Stimulated activated CD8-positive, alpha-beta memory T cell treated with anti-CD3 and anti-CD28 coated beads, Interleukin-15, amount 100 ng/mL, for 4 hours (primary cell): ENCODE measurements around the gene CCDC71.

Source experiments
- DNase-seq, 2 donors: peaks; one replicate each; pipeline ENCODE4 v3.0.0-alpha.2; 2020; ENCODE audit warnings: low read depth in 2 of 2

CCDC71 gene

GRCh38 chr3:49131576-49131975, 34.6 kb downstream of the CCDC71 start:
- no peak for DNase-seq

GRCh38 chr3:49131040-49131439, 35.1 kb downstream of the CCDC71 start:
- DNase-seq, result no peak

DNA sequence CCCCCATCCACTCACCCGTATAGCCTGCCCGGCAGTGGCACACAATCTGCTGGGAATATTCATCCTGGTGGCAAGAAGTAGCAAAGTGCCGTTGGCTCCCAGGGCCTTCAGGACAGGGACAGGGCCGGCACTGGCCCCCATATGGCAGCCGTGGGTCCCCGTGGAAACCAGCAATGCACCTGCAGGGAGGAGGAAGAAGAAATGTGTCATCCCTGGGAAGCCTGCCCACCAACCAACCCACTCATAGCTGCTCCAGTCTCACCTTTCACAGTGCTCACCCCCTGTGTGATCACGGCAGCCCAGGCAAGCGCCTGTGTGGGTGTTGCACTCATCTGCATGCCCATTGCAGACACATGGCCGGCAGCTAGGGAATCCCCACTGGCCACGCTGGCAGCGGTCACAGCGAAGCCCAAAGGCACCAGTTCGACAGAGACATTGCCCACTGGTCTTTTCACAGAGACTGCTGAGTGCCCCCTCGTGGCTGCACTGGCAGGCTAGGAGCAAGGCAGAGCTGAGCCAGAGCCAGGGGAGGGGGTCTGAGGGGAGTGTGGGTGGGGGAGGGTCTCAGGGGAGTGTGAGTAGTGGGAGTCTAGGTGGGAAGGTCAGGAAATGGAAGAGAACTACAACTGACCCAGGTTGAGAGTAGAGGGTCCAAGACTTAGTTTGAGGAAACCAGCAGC, 41.0 kb downstream of the CCDC71 start:
- no peak for DNase-seq

DNA sequence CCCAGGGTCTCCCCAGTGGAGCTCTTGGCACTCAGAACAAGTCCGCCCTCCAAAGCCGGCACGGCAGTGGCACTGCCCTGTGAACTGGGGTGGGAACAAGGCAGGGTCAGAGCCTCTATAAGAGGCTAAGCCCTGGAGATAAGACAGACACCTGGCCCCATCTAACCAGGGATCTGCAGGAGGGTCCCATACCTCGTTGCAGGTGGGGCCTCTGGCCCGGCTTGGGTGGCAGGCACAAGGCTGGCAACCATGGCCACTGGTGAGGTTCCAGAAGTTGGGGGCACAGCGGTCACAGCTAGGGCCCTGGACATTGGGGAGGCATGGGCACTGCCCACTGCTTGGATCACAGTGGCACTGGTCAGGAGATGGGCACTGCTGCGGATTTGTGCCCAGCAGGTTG, 41.9 kb downstream of the CCDC71 start:
- no peak for DNase-seq

DNA sequence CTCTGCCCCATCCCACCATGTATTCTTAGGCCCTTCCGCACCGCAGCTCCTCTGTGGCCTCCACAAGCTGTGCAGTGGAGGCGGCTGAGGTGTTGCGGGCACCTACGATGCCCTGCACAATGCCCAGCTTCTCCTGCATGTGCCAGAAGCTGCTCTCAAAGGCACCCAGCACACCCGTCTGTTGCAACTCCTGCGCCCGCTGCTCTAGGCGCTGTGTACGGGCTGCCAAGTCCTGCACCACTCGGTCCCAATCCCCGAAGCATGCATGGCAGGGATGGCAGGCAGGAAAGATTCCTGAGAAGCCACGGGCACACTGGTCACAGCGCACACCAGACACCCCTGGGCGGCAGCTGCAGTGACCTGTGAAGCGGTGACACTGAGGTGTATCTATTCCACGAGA, 42.4 kb downstream of the CCDC71 start:
- no peak for DNase-seq

DNA sequence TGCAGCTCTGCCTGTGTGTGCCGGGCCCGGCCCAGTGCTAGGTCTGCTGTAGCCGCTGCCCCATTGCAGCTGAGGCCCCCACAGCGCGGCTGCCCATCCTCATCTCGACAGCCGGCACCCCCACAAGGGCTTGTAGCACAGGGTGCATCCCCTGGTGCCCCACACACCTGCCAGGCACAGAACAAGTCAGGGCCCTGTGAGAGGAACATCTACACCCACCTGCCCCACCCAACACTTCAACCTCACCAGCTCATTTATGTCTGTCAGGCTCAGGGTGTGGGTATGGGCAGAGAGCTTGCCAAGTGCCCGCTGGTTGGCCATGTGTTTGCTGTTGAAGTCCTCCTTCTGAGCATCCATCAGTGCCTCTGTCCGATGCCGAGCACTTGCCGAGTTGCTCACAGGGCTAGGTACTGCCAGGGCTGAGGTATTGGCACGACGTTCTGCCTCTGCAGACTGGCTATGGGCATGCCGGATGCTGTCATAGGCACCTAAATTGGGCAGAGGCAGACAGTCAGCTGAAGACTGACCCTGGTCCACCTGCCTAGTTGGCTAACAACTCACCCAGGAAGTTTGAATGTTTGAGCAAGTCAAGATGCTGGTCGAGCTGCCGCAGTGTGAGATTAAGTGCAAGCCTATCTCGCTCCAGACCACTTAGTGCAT, 43.1 kb downstream of the CCDC71 start:
- no peak for DNase-seq

DNA sequence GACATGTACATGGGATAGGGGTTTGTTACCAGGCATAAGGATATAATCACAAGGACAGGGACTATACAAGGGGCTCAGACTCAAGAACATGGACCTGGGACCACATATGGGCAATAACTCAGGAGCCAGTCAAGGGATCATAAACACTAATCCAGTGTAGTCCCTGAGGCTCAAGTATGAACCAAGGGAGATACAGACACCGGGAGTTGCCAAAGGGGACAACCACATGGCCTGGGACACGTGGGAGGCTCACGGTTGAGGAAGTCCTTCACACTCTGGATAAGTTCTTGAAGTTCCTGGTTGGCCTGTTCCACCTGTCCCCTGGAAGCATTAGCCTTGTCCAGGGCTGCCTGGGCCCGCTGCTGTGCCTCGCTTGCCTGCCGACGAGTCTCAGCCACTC, 43.7 kb downstream of the CCDC71 start:
- DNase-seq, result no peak

DNA sequence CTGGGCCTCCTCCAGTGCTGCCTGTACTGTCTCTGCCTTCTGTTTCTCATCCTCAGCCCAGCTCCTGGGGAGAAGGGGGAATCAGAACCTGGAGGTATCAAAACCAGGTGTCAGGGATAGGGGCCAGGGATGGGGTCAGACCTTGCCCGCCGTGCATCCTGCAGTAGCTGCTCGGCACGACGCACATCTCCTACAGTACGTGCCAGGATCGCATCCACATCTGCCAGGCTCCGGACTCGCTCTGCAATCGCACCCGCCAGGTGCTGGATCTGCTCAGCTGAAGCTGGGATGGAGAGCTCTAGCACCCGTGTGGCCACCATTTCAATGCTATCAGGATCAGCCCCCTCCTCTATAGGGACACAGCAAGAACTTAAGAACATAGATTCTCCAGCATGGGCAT, 44.1 kb downstream of the CCDC71 start:
- DNase-seq, result no peak

DNA sequence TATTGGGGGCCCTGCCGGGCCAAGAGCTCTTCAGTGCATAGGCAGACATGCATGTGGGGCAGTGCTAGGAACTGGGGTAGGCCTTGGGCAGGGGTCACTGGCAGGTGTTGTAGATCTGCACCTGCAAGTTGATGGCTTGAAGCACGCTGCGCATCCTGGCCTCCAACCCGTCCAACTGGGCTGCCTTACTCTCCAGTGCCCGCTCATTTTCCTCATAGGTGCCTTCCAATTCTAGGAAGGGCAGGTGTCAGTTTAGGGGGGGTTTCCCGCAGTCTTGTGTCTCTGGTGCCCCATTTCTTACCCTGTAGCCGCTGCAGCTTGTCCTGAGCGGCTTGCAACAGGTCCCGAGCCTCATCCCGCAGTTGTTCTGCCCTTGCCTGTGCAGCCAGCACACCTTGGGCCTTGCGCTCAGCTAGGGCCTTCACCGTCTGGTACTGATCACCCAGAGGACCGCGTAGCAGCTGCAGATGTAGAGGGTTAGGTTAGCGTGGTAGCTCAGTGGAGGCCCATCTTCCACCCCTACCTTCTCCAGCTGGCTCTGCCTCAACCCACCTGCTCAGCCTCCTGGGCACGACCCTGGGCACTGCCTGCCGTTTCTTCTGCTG, 44.9 kb downstream of the CCDC71 start:
- DNase-seq, result no peak

- DNase-seq, result peak; percentile 85 to 86
These were observed 45.5 kb downstream of the CCDC71 start, which contains the start of gene USP19 for GRCh38 chr3:49120438-49121131. Gene USP19, minus strand, starts transcription at chr3:49120823. Its CDS starts 1,678 bp downstream, at chr3:49119145.

DNA sequence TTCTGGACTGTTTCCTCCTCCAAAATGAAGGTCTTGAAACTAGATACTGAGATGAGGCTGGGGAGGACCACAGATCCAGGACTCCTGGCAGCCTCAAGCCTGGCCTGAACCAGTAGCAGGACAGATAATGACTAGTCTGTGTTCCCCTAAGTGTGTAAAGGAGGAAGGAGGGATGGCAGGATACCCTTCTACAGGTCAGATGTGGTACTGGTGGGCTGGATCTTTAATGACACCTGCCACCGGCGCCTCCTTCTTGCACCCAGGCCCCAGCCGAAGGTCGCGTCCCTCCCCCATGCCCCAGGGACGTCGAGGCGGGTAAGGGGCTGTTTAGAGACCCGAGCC, 46.1 kb downstream of the CCDC71 start:
- DNase-seq, result no peak

- no peak for DNase-seq
These were observed 46.7 kb downstream of the CCDC71 start for GRCh38 chr3:49119439-49119838.

GRCh38 chr3:49119036-49119435, 47.1 kb downstream of the CCDC71 start:
- DNase-seq, result no peak
